ENCODE results near the gene NIP7.

NIP7 gene

DNA sequence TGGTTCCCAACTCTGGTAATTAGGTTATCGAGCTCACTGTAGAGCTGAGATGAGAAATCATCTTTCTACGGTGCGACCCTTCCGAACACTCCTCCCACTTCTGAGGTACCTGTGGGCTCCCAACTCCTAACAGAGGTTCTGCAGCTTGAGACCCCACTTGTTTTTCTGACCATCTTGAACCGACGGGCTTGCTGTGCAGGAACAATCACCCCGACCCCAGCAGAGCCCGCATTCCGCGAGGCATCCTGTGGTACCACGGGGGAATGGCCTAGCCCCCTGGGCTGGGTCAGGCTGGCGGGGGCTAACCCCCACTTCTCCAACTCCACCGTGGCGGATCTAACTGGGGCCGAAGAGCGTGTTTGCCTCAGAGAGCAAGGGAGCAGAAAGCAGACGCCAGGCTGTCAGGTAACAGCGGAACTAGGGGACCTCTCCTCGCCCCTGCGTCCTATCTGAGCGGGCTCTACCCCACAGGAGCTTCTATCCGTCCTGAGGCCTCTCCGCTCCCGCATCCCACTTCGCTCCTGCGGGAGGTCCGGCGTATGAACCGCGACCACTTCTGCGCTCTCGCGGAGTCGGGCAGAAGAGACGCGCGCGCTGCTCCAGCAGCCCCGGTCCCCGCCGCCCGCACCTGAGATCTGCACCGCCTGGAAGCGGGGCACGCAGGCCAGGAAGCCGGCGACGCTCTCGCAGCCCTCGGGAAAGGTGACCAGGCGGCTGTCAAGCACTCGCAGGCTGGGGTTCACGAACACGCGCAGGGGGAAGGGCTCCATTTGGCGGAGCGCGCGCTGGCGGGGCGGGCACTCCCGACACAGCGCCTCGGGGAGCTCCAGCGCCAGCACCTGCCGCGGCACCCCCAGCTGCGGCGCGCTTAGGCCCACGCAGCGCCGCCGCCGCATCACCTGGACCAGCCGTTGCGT is 9.9 kb upstream of the NIP7 start:
- 10% methylated on average over 75 of the region's 77 CpGs for WGBS (ENCODE audit: insufficient coverage)
- peaks cover 19 to 65% (median 43%) of the 10 kb centered on the region in 4 experiments for H3K36me3 ChIP-seq (ENCODE audit: control insufficient read depth in 4 of 4, insufficient read depth in 4 of 4, low read length in 3 of 4)
- peak overlapping the region in 1 of 2 experiments; percentile 83 for H3K27ac ChIP-seq (ENCODE audit: insufficient read depth in 1 of 2, low read depth in 1 of 2, low read length in 2 of 2, poor library complexity in 1 of 2, severe bottlenecking in 2 of 2)
- peaks cover 0 to 48% (median 30%) of the 10 kb centered on the region in 4 experiments for H3K4me1 ChIP-seq (ENCODE audit: control extremely low read depth in 1 of 4, control insufficient read depth in 4 of 4, insufficient read depth in 4 of 4, low read length in 3 of 4)
- peak overlapping the region; percentile 71 to 87 (median 81) for H3K4me3 ChIP-seq (ENCODE audit: control insufficient read depth in 1 of 7, extremely low read depth in 1 of 7, insufficient read depth in 4 of 7, low read depth in 2 of 7, low read length in 6 of 7)
- ChIA-PET CTCF (interaction anchor here (1.2 to 7.8 kb wide), 5 partner anchors 8 to 16 kb away, joined by 3 to 28 read pairs (median 6); partner anchors contain the start of gene VPS4A), POLR2A (interaction anchor here (0.6 to 1.7 kb wide), 3 partner anchors 9 to 323 kb away, joined by 3 to 6 read pairs (median 3); partner anchors contain the start of genes COG8 and NIP7)
- H3K27me3 ChIP-seq (replicated peaks in 2 of 5; ENCODE audit: control insufficient read depth in 4 of 5, insufficient read depth in 5 of 5, low read length in 4 of 5): no peaks in the 10 kb centered on the region
- DNase-seq: no peak
- H3K9me3 ChIP-seq (ENCODE audit: control extremely low read depth in 1 of 5, control insufficient read depth in 4 of 5, insufficient read depth in 2 of 5, low read depth in 1 of 5, low read length in 4 of 5): no peaks in the 10 kb centered on the region

DNA sequence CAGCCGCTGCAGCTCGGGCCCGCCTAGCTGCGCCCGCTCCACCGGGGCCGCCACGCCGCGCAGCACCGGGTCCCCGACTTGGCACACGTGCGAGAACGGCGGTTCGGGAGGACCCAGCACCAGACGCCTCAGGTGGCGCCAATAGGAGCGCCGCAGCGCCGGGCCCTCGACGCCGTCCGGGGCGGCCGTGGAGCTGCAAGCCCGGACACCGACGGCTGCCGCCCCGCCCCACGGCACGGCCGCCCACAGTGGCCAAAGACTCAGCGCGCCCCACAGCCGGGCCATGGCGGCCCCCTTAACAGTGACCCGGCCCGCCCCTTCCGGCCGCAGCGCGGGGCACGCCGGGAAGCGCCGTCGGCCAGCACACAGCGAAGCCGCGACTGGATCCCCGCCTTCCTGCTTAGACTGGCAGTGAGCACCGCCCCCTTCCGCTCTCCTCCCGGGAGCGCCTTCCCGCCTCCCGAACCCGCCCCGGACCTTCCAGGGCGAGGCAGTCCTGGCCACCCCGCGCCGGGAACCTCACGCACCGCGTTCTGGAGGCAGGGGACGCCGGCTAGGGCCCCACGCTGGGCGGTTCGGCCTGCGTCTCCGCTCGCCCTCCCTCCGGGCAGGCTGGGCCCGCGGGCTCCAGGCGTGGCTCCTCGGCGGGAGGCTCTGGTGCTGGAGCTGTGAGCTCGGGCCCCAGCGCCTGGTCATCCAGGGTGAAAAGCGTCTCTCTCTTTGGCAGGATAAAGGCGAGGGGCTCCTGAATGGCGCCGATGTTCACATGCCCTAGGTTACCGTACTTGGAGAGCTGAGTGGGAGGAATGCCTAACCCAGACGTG is 9.1 kb upstream of the NIP7 start, which contains the start of gene PDF:
PDF (minus strand) TSS at position 303 of the 824 bp plus-strand sequence; CDS start at position 285, 18 bp downstream.
- no peaks in the 10 kb centered on the region for H3K9me3 ChIP-seq (ENCODE audit: control extremely low read depth in 1 of 5, control insufficient read depth in 4 of 5, insufficient read depth in 2 of 5, low read depth in 1 of 5, low read length in 4 of 5)
- 0% methylated on average over 72 of the region's 93 CpGs for WGBS (ENCODE audit: insufficient coverage)
- POLR2A ChIA-PET: interaction anchor here (0.6 to 1.7 kb wide), 3 partner anchors 8 to 322 kb away, joined by 3 to 6 read pairs (median 3); partner anchors contain the start of genes COG8 and NIP7
- peaks cover 25 to 68% (median 47%) of the 10 kb centered on the region in 4 experiments for H3K36me3 ChIP-seq (ENCODE audit: control insufficient read depth in 4 of 4, insufficient read depth in 4 of 4, low read length in 3 of 4)
- H3K27ac ChIP-seq (ENCODE audit: insufficient read depth in 1 of 2, low read depth in 1 of 2, low read length in 2 of 2, poor library complexity in 1 of 2, severe bottlenecking in 2 of 2): peak within 1 kb of the TSS; percentile 33 to 83
- DNase-seq: peak; percentile 75 to 85 (median 77)
- CTCF ChIA-PET: interaction anchor here (1.2 to 7.8 kb wide), 3 partner anchors 10 to 17 kb away, joined by 3 to 28 read pairs (median 5); partner anchors contain the start of gene VPS4A
- no peaks in the 10 kb centered on the region for H3K27me3 ChIP-seq (replicated peaks in 2 of 5; ENCODE audit: control insufficient read depth in 4 of 5, insufficient read depth in 5 of 5, low read length in 4 of 5)
- H3K4me3 ChIP-seq (ENCODE audit: control insufficient read depth in 1 of 7, extremely low read depth in 1 of 7, insufficient read depth in 4 of 7, low read depth in 2 of 7, low read length in 6 of 7): peak within 1 kb of the TSS; percentile 71 to 87 (median 81)
- peaks cover 0 to 48% (median 30%) of the 10 kb centered on the region in 4 experiments for H3K4me1 ChIP-seq (ENCODE audit: control extremely low read depth in 1 of 4, control insufficient read depth in 4 of 4, insufficient read depth in 4 of 4, low read length in 3 of 4)

DNA sequence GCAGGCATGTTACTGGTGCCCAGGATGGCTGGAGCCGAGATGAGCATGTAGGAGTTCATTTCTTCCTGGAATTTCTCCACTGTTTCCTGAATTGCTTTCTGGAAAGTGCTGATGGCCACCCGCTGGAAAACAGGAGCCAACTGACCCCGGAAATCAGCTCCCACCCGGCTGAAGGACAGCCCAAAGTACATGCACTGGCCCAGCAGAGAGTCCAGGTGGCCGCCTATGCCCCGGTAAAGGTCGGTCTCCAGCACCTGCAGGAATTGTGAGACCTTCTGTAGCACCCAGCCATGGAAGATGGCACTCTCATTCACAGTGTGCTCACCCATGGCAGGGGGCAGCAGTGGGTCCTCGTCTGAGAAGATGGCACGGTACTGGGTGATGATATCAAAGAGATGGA is 4.9 kb upstream of the NIP7 start:
- ChIA-PET POLR2A (no interaction called here), CTCF (interaction anchor here (1.6 kb wide), 1 partner anchor 16 kb away, joined by 3 read pairs; no protein-coding TSS in a partner anchor)
- Histone ChIP-seq H3K4me1 (ENCODE audit: control extremely low read depth in 1 of 4, control insufficient read depth in 4 of 4, insufficient read depth in 4 of 4, low read length in 3 of 4) (peaks cover 5 to 29% (median 17%) of the 10 kb centered on the region in 4 experiments), H3K36me3 (ENCODE audit: control insufficient read depth in 4 of 4, insufficient read depth in 4 of 4, low read length in 3 of 4) (peaks cover 28 to 47% (median 35%) of the 10 kb centered on the region in 4 experiments), H3K27me3 (replicated peaks in 2 of 5; ENCODE audit: control insufficient read depth in 4 of 5, insufficient read depth in 5 of 5, low read length in 4 of 5) (no peaks in the 10 kb centered on the region), H3K4me3 (ENCODE audit: control insufficient read depth in 1 of 7, extremely low read depth in 1 of 7, insufficient read depth in 4 of 7, low read depth in 2 of 7, low read length in 6 of 7) (no peak overlapping the region), H3K27ac (ENCODE audit: insufficient read depth in 1 of 2, low read depth in 1 of 2, low read length in 2 of 2, poor library complexity in 1 of 2, severe bottlenecking in 2 of 2) (no peak overlapping the region), H3K9me3 (ENCODE audit: control extremely low read depth in 1 of 5, control insufficient read depth in 4 of 5, insufficient read depth in 2 of 5, low read depth in 1 of 5, low read length in 4 of 5) (no peaks in the 10 kb centered on the region)
- WGBS (ENCODE audit: insufficient coverage): 98% methylated on average over 9 of the region's 9 CpGs
- no peak for DNase-seq

DNA sequence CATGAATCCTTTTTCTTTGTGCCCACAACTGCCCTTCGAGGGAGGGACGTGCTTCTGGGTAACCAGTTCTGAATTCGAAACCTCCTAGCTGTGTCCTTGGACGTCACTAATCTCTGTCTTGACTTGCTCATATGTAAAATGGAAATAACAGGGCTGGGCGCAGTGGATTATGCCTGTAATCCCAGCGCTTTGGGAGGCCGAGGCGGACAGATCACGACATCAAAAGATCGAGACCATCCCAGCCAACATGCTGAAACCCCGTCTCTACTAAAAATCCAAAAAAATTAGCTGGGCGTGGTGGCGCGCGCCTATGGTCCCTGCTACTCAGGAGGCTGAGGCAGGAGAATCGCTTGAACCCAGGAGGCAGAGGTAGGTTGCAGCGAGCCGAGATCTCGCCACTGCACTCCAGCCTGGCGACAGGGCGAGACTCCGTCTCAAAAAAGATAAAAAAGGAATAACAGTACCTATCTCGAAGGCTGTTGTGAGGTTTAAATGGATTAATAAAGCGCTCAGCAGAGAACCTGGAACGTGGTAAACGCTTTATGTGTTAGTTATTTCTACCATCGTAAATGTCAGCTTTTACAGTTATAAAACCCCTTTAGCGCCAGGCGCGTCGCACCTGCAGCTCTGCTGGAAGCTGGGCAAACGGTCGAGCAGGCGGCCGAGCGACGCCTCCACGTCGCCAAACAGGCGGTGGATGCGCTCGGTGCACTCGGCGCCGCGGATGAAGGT is 849 bp upstream of the NIP7 start:
- H3K27ac ChIP-seq (ENCODE audit: insufficient read depth in 1 of 2, low read depth in 1 of 2, low read length in 2 of 2, poor library complexity in 1 of 2, severe bottlenecking in 2 of 2): peak overlapping the region; percentile 72 to 87
- peaks cover 10 to 32% (median 21%) of the 10 kb centered on the region in 4 experiments for H3K4me1 ChIP-seq (ENCODE audit: control extremely low read depth in 1 of 4, control insufficient read depth in 4 of 4, insufficient read depth in 4 of 4, low read length in 3 of 4)
- POLR2A ChIA-PET: interaction anchor here (0.6 to 1.4 kb wide), 2 partner anchors 8 to 49 kb away, joined by 3 to 6 read pairs; partner anchors contain the start of gene PDF
- DNase-seq: no peak
- no peaks in the 10 kb centered on the region for H3K27me3 ChIP-seq (replicated peaks in 2 of 5; ENCODE audit: control insufficient read depth in 4 of 5, insufficient read depth in 5 of 5, low read length in 4 of 5)
- no peaks in the 10 kb centered on the region for H3K9me3 ChIP-seq (ENCODE audit: control extremely low read depth in 1 of 5, control insufficient read depth in 4 of 5, insufficient read depth in 2 of 5, low read depth in 1 of 5, low read length in 4 of 5)
- CTCF ChIA-PET: interaction anchor here (0.8 to 2.6 kb wide), 7 partner anchors 10 to 48 kb away, joined by 3 to 6 read pairs (median 3); no protein-coding TSS in a partner anchor
- WGBS (ENCODE audit: insufficient coverage): 25% methylated on average over 46 of the region's 46 CpGs
- H3K36me3 ChIP-seq (ENCODE audit: control insufficient read depth in 4 of 4, insufficient read depth in 4 of 4, low read length in 3 of 4): peaks cover 26 to 52% (median 39%) of the 10 kb centered on the region in 4 experiments
- H3K4me3 ChIP-seq (ENCODE audit: control insufficient read depth in 1 of 7, extremely low read depth in 1 of 7, insufficient read depth in 4 of 7, low read depth in 2 of 7, low read length in 6 of 7): peak overlapping the region; percentile 72 to 97 (median 91)

DNA sequence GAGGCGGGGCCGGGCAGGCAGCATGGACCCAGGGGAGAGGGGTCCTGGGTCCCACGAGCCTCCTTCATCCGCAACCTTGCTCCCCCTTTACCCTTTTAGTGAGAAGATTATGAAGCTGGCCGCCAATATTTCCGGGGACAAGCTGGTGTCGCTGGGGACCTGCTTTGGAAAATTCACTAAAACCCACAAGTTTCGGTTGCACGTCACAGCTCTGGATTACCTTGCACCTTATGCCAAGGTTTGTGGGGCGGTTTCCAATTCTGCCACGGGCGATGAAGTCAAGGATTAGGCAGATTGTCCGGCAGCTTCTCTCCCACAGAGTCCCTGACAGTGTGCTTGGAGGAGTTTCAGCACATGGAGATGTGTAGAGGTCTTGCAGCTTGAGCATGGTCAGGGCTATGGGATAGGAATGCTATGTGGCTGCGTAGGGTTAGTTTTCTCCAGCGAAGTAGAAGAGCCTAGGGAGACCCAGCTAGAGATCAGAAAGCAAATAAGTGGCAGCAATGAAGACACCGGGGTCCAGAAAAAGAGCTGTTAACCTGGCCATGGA is 598 bp downstream of the NIP7 start:
- CTCF ChIA-PET: interaction anchor here (0.9 to 1.7 kb wide), 4 partner anchors 11 to 189 kb away, joined by 3 to 6 read pairs (median 4); no protein-coding TSS in a partner anchor
- POLR2A ChIA-PET: no interaction called here
- WGBS (ENCODE audit: insufficient coverage): 7% methylated on average over 15 of the region's 16 CpGs
- peak overlapping the region; percentile 72 to 87 for H3K27ac ChIP-seq (ENCODE audit: insufficient read depth in 1 of 2, low read depth in 1 of 2, low read length in 2 of 2, poor library complexity in 1 of 2, severe bottlenecking in 2 of 2)
- peaks cover 10 to 32% (median 21%) of the 10 kb centered on the region in 4 experiments for H3K4me1 ChIP-seq (ENCODE audit: control extremely low read depth in 1 of 4, control insufficient read depth in 4 of 4, insufficient read depth in 4 of 4, low read length in 3 of 4)
- H3K9me3 ChIP-seq (ENCODE audit: control extremely low read depth in 1 of 5, control insufficient read depth in 4 of 5, insufficient read depth in 2 of 5, low read depth in 1 of 5, low read length in 4 of 5): no peaks in the 10 kb centered on the region
- H3K27me3 ChIP-seq (replicated peaks in 2 of 5; ENCODE audit: control insufficient read depth in 4 of 5, insufficient read depth in 5 of 5, low read length in 4 of 5): no peaks in the 10 kb centered on the region
- H3K36me3 ChIP-seq (ENCODE audit: control insufficient read depth in 4 of 4, insufficient read depth in 4 of 4, low read length in 3 of 4): peaks cover 16 to 37% (median 29%) of the 10 kb centered on the region in 4 experiments
- peak in 1 of 3 donors; percentile 17 for DNase-seq
- H3K4me3 ChIP-seq (ENCODE audit: control insufficient read depth in 1 of 7, extremely low read depth in 1 of 7, insufficient read depth in 4 of 7, low read depth in 2 of 7, low read length in 6 of 7): peak overlapping the region; percentile 72 to 97 (median 91)

DNA sequence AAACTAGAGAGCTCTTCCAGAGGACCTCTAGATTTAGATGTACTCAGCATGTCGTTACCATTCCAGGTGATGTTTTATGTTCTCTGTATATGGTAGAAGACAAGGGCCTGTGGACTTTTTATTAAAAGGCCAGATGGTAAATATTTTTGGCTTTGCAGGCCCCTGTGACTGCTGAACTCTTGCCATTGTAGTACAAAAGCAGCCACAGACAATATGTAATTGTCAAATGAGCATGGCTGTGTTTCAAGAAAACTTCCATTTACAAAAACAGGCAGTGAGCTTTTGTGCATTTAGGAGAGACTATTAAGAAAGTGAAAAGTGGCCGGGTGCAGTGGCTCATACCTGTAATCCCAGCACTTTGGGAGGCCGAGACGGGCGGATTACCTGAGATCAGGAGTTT is 4.6 kb downstream of the NIP7 start:
- Histone ChIP-seq H3K4me1 (ENCODE audit: control extremely low read depth in 1 of 4, control insufficient read depth in 4 of 4, insufficient read depth in 4 of 4, low read length in 3 of 4) (peaks cover 5 to 21% (median 12%) of the 10 kb centered on the region in 4 experiments), H3K27me3 (replicated peaks in 2 of 5; ENCODE audit: control insufficient read depth in 4 of 5, insufficient read depth in 5 of 5, low read length in 4 of 5) (no peaks in the 10 kb centered on the region), H3K36me3 (ENCODE audit: control insufficient read depth in 4 of 4, insufficient read depth in 4 of 4, low read length in 3 of 4) (peaks cover 9 to 26% (median 19%) of the 10 kb centered on the region in 4 experiments), H3K27ac (ENCODE audit: insufficient read depth in 1 of 2, low read depth in 1 of 2, low read length in 2 of 2, poor library complexity in 1 of 2, severe bottlenecking in 2 of 2) (no peak overlapping the region), H3K4me3 (ENCODE audit: control insufficient read depth in 1 of 7, extremely low read depth in 1 of 7, insufficient read depth in 4 of 7, low read depth in 2 of 7, low read length in 6 of 7) (no peak overlapping the region), H3K9me3 (ENCODE audit: control extremely low read depth in 1 of 5, control insufficient read depth in 4 of 5, insufficient read depth in 2 of 5, low read depth in 1 of 5, low read length in 4 of 5) (no peaks in the 10 kb centered on the region)
- POLR2A ChIA-PET: interaction anchor here (0.7 kb wide), 1 partner anchor 11 kb away, joined by 3 read pairs; no protein-coding TSS in a partner anchor
- CTCF ChIA-PET: no interaction called here
- DNase-seq: no peak
- WGBS (ENCODE audit: insufficient coverage): 92% methylated on average over 4 of the region's 5 CpGs

Measured in common myeloid progenitor, CD34-positive (primary cell).